ENCODE results near the gene PPFIA3. TPM values are rescaled to one million over a fixed set of nuclear protein-coding genes. Genes with fewer than 3 reads are reported as not detected.
"Not testable (repeated sequence)": the region's sequence is repeated elsewhere in the genome, so short reads cannot be mapped to it uniquely, and the experiment has no call there.

PPFIA3 gene
- total and polyA plus RNA-seq, 8 donors = 0.45 to 19.7 (median 7.6) TPM

GRCh38 chr19:49141352-49141751, 22.0 kb downstream of the PPFIA3 start:
- DNase-seq = no peak
- Histone ChIP-seq H3K27ac (no peak overlapping the region), H3K36me3 (no peaks in the 10 kb centered on the region), H3K27me3 (no peaks in the 10 kb centered on the region), H3K4me1 (peaks cover 10 to 31% (median 27%) of the 10 kb centered on the region in 4 donors), H3K9me3 (no peaks in the 10 kb centered on the region), H3K4me3 (no peak overlapping the region)
- intact Hi-C loops (cut with DNase I; ENCODE audit: low total_unique reads) = no loop called here
- WGBS, 5 donors = 83 to 89% (median 85%) methylated on average over 6 of the region's 6 CpGs
- no peak for TF ChIP-seq POLR2AphosphoS5 (IDR thresholded peaks at IDR 0.05)

GRCh38 chr19:49142866-49143335, 23.6 kb downstream of the PPFIA3 start:
- Histone ChIP-seq H3K27me3 (no peaks in the 10 kb centered on the region), H3K4me1 (peaks cover 10 to 29% (median 26%) of the 10 kb centered on the region in 4 donors), H3K36me3 (no peaks in the 10 kb centered on the region), H3K9me3 (no peaks in the 10 kb centered on the region), H3K27ac (no peak overlapping the region), H3K4me3 (peak overlapping the region; percentile 43 to 49 (median 44))
- peak; percentile 91 to 96 for DNase-seq
- intact Hi-C loops (cut with DNase I; ENCODE audit: low total_unique reads) = no loop called here
- TF ChIP-seq EP300 (IDR thresholded peaks at IDR 0.05) = no peak
- no peak for TF ChIP-seq CTCF (IDR thresholded peaks at IDR 0.05)
- no peak for TF ChIP-seq POLR2A (IDR thresholded peaks at IDR 0.05)
- peak in 1 of 3 donors; percentile 55 for TF ChIP-seq POLR2AphosphoS5 (IDR thresholded peaks at IDR 0.05)
- WGBS, 5 donors = 2% methylated on average over 21 of the region's 21 CpGs

GRCh38 chr19:49145573-49146407, 26.4 kb downstream of the PPFIA3 start:
- peak; percentile 87 to 90 for DNase-seq
- Histone ChIP-seq H3K4me3 (peak overlapping the region in 2 of 4 donors; percentile 4 to 32), H3K9me3 (no peaks in the 10 kb centered on the region), H3K27me3 (peaks cover 0 to 23% (median 0%) of the 10 kb centered on the region in 3 donors), H3K4me1 (peaks cover 29 to 58% (median 49%) of the 10 kb centered on the region in 4 donors), H3K27ac (no peak overlapping the region), H3K36me3 (no peaks in the 10 kb centered on the region)
- 8 to 9% (median 9%) methylated on average over 25 to 30 of the region's 30 CpGs for WGBS, 5 donors
- intact Hi-C loops (cut with DNase I; ENCODE audit: low total_unique reads) = no loop called here
- TF ChIP-seq CTCF (IDR thresholded peaks at IDR 0.05) (peak in 5 of 7 experiments; percentile 54 to 96 (median 83)), POLR2AphosphoS5 (IDR thresholded peaks at IDR 0.05) (peak in 1 of 3 donors; percentile 15), EP300 (IDR thresholded peaks at IDR 0.05) (no peak)

GRCh38 chr19:49146408-49146770, 27.0 kb downstream of the PPFIA3 start:
- 22 to 29% (median 25%) methylated on average over 7 of the region's 7 CpGs for WGBS, 5 donors
- H3K27me3 ChIP-seq = peaks cover 0 to 28% (median 0%) of the 10 kb centered on the region in 3 donors
- peak overlapping the region in 1 of 4 donors; percentile 32 for H3K4me3 ChIP-seq
- DNase-seq; intact Hi-C loops (cut with DNase I; ENCODE audit: low total_unique reads); H3K36me3 ChIP-seq; H3K9me3 ChIP-seq; H3K27ac ChIP-seq: not testable (repeated sequence)
- H3K4me1 ChIP-seq = peaks cover 35 to 64% (median 55%) of the 10 kb centered on the region in 4 donors

GRCh38 chr19:49148044-49148682, 28.8 kb downstream of the PPFIA3 start:
- H3K4me1 ChIP-seq = peaks cover 35 to 63% (median 55%) of the 10 kb centered on the region in 4 donors
- H3K36me3 ChIP-seq = no peaks in the 10 kb centered on the region
- 58 to 71% (median 69%) methylated on average over 10 to 11 of the region's 11 CpGs for WGBS, 5 donors
- no peak for DNase-seq
- peaks cover 0 to 33% (median 0%) of the 10 kb centered on the region in 3 donors for H3K27me3 ChIP-seq
- TF ChIP-seq EP300 (IDR thresholded peaks at IDR 0.05) (no peak), POLR2A (IDR thresholded peaks at IDR 0.05) (no peak), CTCF (IDR thresholded peaks at IDR 0.05) (no peak), POLR2AphosphoS5 (IDR thresholded peaks at IDR 0.05) (no peak)
- peak overlapping the region; percentile 66 to 82 (median 70) for H3K4me3 ChIP-seq
- H3K9me3 ChIP-seq = no peaks in the 10 kb centered on the region
- H3K27ac ChIP-seq = peak overlapping the region in 4 of 5 donors; percentile 72 to 88 (median 85)
- intact Hi-C loops (cut with DNase I; ENCODE audit: low total_unique reads) = no loop called here
